ENCODE results near the gene RAC2.
"Not testable (repeated sequence)": the region's sequence is repeated elsewhere in the genome, so short reads cannot be mapped to it uniquely, and the experiment has no call there.

RAC2 gene

GRCh38 chr22:37233371-37233750, 10.7 kb downstream of the RAC2 start:
- DNase-seq: not testable (repeated sequence)

- no peak for DNase-seq
These were observed 11.7 kb downstream of the RAC2 start for GRCh38 chr22:37232140-37232998.

- no peak for DNase-seq
These were observed 12.5 kb downstream of the RAC2 start for GRCh38 chr22:37231406-37232139.

- no peak for DNase-seq
These were observed 13.2 kb downstream of the RAC2 start for GRCh38 chr22:37230673-37231405.

GRCh38 chr22:37229805-37230672, 14.0 kb downstream of the RAC2 start:
- DNase-seq: no peak

GRCh38 chr22:37229012-37229804, 14.9 kb downstream of the RAC2 start:
- no peak for DNase-seq

- DNase-seq: no peak
These were observed 15.7 kb downstream of the RAC2 start for GRCh38 chr22:37228106-37229011.

- DNase-seq: no peak
These were observed 17.6 kb downstream of the RAC2 start for GRCh38 chr22:37226514-37226913.

- DNase-seq: no peak
These were observed 18.0 kb downstream of the RAC2 start for GRCh38 chr22:37226087-37226486.

GRCh38 chr22:37225481-37225880, 18.6 kb downstream of the RAC2 start:
- peak; percentile 5 for DNase-seq

- no peak for DNase-seq
These were observed 19.2 kb downstream of the RAC2 start for GRCh38 chr22:37224757-37225420.

- no peak for DNase-seq
These were observed 20.0 kb downstream of the RAC2 start for GRCh38 chr22:37223965-37224551.

GRCh38 chr22:37222440-37222971, 21.6 kb downstream of the RAC2 start:
- DNase-seq: no peak

- DNase-seq: no peak
These were observed 22.4 kb downstream of the RAC2 start for GRCh38 chr22:37221424-37222333.

- DNase-seq: no peak
These were observed 23.5 kb downstream of the RAC2 start for GRCh38 chr22:37220543-37220981.

- DNase-seq: no peak
These were observed 24.5 kb downstream of the RAC2 start for GRCh38 chr22:37219533-37219932.

- no peak for DNase-seq
These were observed 25.2 kb downstream of the RAC2 start for GRCh38 chr22:37218771-37219411.

- DNase-seq: no peak
These were observed 25.7 kb downstream of the RAC2 start for GRCh38 chr22:37218399-37218770.

All from NCI-H1092 treated with DMSO at 0.1 percent for 48 hours (cell line).